Astrocyte (in vitro differentiated cells and primary cell): Measurements from ENCODE around the gene ALDH2.

Source experiments
- CTCF ChIP-seq: IDR thresholded peaks from 2 replicates; pipeline ENCODE4 v1.5.1; 2011; ENCODE audit warnings: low read depth, mild to moderate bottlenecking, inconsistent platforms, low read length, moderate library complexity; ENCODE audit not compliant: insufficient read depth
- EZH2 ChIP-seq: IDR thresholded peaks from 2 replicates; pipeline ENCODE4 v1.6.1; 2012; ENCODE audit warnings: mild to moderate bottlenecking, low read length, inconsistent platforms; ENCODE audit not compliant: insufficient read depth

- TF ChIP-seq CTCF (no peak), EZH2 (no peak)
Observed at GRCh38 chr12:111803038-111803626, 36.4 kb downstream of the ALDH2 start.
